Measurements from ENCODE around the gene SPRY2.
A peak's percentile ranks its signal among the peaks of the same experiment; 100 is the strongest.

The SPRY2 gene, protein sequence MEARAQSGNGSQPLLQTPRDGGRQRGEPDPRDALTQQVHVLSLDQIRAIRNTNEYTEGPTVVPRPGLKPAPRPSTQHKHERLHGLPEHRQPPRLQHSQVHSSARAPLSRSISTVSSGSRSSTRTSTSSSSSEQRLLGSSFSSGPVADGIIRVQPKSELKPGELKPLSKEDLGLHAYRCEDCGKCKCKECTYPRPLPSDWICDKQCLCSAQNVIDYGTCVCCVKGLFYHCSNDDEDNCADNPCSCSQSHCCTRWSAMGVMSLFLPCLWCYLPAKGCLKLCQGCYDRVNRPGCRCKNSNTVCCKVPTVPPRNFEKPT

GRCh38 chr13:80341101-80341755 is at the start of gene SPRY2:
SPRY2 (minus strand) TSS chr13:80341126; CDS start chr13:80337705, 3,421 bp downstream.
- DNase-seq (ENCODE audit: low read depth, low spot score), result peak; percentile 77

- no peak for DNase-seq (ENCODE audit: low read depth, low spot score)
Observed at GRCh38 chr13:80390338-80390737, 49.4 kb upstream of the SPRY2 start.

DNA sequence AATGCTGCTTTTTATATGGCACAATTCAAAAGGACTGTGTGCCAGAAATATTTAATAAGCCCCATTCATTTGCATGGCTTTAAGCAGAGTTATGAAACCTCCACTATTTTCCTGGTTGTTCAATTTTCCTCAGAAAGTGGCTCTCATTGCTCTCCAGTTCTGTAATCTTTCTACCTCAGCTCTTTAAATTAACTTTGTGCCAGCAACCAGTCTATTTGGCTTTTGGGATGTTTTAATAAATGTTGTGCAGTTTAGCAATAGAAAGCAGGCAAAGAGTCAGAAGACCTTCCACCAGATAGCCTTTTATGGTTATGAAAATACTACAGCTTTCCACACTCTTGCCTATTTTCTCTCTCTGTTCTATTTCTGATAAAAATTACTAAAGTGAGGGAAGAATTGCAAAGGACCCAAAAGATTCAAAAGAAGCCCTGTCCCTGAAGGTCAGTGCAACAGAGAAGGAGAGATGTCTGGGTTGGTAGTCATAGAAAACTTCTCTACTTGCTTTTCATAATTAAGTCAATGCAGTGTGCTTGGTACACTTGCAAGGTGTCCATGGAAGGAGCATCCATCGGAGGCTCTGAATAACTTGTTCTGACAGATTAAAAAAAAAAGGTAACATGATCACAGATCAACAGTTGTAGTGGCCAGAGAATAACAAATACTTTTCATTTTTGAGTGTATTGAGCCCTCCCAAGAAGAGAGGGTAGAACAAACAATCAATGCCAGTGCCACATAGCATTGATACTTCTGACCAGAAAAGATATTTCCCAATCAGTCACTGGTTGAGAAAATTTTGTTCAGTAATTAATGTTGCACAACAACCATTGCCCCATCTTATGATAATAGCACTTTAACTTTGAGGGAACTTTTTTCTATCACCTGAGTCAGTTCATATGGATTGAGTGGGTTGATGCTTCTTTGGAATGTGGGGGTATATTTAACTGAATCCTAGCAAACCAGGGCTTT is 48.4 kb upstream of the SPRY2 start:
- DNase-seq (ENCODE audit: low read depth, low spot score), result no peak

- no peak for DNase-seq (ENCODE audit: low read depth, low spot score)
Observed at GRCh38 chr13:80388506-80388905, 47.6 kb upstream of the SPRY2 start.

GRCh38 chr13:80386592-80386991 is 45.7 kb upstream of the SPRY2 start:
- DNase-seq (ENCODE audit: low read depth, low spot score), result no peak

DNA sequence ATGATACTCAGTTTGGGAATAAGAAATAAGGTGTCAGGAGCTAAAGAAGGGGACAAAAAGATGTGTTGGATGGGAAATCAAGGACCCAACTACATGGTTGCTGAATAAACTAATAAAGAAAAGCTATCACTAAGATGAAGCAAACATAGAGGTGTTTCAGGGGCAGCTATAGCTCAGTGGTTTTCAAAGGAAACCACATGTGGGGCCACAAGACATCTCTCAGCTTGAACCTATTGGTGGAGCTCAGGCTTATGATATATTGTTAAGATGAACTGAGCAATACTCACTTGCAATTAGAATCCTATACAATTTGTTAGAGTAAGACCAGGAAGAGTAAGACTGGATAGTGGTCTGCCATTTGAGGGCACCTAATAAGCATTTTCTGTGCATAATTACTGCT is 45.1 kb upstream of the SPRY2 start:
- DNase-seq (ENCODE audit: low read depth, low spot score), result no peak

DNA sequence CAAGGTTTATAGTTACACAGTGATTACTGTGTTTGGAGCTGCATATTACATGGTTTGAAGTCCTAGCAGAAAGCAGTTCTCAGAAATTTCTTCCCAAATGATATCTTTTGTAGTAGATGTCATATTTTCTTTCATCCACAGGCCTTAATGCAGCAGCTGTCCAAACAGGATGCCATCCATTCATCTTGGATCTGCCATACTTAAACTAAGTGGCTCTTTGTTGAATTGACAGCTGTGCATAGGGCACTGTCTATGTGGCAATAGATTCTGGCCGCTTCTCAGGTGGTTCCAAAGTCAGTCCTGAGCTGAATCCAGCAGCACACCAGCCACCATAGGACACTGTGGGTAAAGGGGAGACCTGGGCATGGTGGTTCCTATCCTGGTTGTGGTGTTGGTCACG is 41.6 kb upstream of the SPRY2 start:
- no peak for DNase-seq (ENCODE audit: low read depth, low spot score)

- no peak for DNase-seq (ENCODE audit: low read depth, low spot score)
Observed at GRCh38 chr13:80379245-80379644, 38.3 kb upstream of the SPRY2 start.

GRCh38 chr13:80376554-80376953 is 35.6 kb upstream of the SPRY2 start:
- DNase-seq (ENCODE audit: low read depth, low spot score), result no peak

DNA sequence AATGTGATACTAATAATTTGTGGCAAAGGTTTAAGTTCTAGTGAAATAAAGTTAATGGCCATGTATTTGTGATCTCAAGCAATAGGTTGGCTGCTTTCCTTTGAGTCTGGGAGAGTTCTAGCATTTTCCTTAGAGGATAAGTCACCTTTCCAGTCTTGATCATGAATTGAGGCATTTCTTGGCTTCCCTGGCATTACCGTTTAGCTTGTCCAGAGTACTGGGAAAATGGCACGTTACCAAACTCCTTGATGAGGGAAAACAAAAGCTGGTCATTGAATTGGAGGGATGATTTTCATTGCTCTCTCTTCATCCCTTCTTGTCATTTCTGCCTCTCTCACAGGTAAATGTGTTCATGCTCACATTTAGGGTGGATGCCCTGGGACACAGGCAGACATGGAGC is 34.0 kb upstream of the SPRY2 start:
- no peak for DNase-seq (ENCODE audit: low read depth, low spot score)

DNA sequence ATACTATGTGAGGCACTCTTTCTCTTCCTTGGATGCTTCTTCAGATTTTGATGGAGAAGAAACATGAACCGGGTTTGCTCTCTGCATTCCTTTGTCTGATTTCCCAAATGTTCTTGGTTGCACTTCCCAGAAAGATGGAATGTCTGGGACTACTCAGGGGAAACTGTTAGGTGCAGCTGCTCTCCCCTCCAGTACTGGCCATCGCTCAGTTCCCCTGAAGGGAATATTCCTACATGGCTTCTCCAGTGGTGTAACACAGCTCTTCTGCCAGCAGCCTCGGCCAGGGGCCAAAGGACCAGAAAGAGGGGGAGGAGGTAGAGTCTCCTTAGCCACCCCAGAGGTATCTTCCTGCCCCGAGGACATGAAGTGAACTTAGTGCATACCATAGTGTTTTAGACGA is 33.5 kb upstream of the SPRY2 start:
- DNase-seq (ENCODE audit: low read depth, low spot score), result no peak

- no peak for DNase-seq (ENCODE audit: low read depth, low spot score)
Observed at GRCh38 chr13:80371840-80372509, 31.0 kb upstream of the SPRY2 start.

DNA sequence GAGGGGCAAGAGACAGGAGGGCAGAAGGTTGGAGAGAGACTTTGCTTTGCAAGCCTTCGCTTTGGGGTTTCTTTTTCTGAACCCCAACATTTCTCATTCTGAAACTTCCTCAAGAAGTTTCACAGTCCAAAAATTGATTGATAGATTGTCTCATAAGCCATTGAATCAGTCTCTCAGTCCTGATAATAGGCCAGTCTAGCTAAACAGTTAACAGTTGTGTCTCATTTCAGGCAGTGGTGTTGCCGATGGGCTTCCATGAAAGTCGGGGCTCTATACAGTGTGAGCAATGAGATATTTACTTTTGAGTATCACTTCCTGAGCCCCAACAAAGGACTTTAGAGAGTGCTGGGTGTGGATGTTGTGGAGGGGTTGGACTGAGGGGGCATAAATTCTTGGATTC is 26.5 kb upstream of the SPRY2 start:
- DNase-seq (ENCODE audit: low read depth, low spot score), result no peak

DNA sequence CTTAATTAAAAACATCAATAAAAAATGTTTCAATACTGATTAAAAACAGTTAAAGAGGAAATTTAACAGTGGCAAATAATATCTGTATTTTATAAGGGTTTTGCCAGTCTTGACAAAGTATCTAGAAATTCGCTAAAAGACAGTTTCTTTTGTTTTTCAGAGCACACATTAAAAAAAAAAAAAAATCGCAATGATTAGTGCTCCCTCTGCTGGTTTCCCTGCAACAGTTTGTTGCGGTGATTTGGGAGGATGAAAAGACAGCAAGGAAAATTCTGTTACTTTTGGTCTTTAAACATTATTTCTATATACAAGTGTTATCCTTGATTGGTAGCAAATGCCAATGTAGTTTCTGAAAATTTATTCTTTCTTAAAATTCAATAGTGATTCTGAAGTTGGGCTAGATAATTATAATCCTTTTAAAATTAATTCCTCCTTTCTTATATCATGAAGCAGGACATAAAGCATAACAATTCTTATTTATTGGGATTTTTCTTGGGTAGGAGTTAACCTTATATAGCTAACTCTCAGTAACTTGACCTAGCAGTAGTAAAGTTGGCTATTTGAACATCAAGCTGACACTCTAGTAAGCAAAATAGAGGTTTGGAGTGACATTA is 23.1 kb upstream of the SPRY2 start:
- DNase-seq (ENCODE audit: low read depth, low spot score), result no peak

DNA sequence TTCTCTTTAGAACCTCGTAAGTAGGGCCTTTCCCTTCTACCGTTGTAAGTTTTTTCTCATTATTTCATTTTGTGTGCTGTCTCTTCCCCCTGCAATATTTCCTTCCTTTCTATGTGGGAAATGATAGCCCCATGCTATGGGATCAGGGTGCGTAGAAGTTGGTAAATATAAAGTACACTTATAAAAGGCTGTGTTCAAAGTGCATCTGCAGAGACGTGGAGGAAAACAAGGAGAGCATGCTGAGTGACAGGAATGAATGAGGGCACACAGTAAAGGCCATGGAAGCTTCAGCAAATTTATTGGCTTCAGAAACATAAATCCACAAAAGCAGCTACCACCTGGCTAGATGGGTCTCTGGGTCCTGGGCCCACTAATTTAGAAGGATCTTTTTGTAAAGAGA is 21.6 kb upstream of the SPRY2 start:
- DNase-seq (ENCODE audit: low read depth, low spot score), result no peak

DNA sequence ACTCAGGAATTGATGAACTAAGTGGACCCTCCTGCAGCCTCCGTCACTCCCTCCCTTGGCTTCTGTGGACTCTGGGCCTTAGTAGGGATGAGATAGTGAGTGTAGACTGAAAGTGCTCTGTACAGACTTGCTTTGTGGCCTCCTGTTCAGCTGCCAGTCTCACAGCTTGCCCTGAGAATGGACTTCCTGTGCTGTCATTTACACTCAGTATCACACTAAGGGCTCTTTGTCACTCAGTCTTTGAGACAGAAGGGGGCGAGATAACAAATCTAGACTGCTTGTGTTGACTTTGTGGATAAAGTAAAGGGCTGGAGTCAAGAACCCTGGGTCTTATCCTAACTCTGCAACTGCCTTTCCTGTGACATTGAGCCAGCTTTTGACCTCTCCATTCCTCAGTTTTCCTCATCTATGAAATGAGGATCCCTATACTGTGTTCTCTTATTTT is 21.0 kb upstream of the SPRY2 start:
- no peak for DNase-seq (ENCODE audit: low read depth, low spot score)

DNA sequence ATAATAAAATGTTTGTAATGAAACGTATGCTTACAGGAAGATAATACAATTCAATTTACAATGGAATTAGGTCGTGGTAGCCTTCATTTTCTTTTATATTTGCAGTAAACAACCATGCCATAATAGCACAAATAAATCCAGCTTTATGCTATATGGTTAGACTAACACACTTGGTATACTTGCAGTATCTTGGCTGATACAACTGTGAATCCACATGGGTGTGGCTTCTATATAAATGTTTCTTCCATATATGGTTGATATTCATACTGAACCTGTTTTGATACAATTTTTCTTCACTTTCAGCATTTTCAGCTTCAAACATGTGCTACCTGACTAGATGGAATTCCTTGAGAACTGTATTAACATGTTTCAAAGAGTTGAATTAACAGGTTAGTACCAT is 20.4 kb upstream of the SPRY2 start:
- no peak for DNase-seq (ENCODE audit: low read depth, low spot score)

DNA sequence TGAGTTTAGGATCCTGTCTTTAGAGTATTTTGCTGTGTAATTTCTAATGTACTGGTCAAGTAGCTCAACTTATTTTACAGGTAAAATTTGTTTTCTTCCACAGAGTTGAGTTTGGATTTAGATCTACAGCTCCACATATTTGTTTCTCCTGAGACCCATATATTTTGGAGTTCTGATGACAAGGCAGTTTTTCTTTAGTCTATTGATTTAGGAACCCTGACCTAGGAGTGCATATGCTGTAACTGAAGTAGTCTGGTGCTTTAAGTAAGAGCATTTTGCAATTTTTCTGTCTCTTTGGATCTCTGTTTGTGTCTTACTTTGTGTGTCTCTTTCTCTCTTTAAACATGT is 19.5 kb upstream of the SPRY2 start:
- DNase-seq (ENCODE audit: low read depth, low spot score), result no peak

DNA sequence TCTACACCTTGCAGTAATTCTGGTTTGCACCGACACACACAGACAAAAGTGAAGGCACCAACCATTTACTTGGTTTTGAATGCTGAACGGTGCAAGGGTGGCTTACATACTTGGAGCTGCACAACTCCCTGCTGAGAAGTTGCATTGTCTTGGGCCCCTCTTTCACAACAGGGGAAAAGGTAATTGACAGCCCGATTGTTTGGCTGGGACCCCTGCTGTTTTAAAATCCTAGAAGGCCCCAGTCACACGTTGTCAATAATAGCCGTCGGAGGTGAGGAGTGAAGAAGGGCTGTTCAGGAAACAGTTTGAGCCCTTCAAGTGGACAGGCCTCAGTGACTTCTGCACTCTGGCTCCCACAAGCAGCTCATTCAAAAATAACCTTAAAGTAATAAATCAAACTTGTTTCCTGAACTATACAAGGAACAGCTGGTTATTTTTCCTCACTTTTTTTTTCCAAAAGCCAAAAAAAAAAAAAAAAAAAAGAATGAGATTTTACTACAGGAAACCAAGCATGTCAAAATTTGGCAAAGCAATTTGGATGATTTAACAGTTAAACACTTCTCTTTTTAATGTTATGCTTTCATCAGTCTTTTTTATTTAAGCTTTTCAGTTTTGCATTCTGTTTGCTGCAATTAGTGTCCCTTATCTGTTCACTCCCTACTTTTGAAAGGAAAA is 19.0 kb upstream of the SPRY2 start:
- DNase-seq (ENCODE audit: low read depth, low spot score), result no peak

GRCh38 chr13:80359414-80359777 is 18.5 kb upstream of the SPRY2 start:
- no peak for DNase-seq (ENCODE audit: low read depth, low spot score)
